K562 (cell line): ENCODE measurements around the gene ISG20. TPM values are rescaled to one million over a fixed set of nuclear protein-coding genes. Genes with fewer than 3 reads are reported as not detected.

Source experiments
- ATAC-seq: fragments of 200-7000 bp; cut with Tn5 transposase; 3 replicates; pipeline ENCODE4 v1.9.1; 2020; ENCODE audit warnings: moderate library complexity
- BruUV-seq: library from RNA; stranded (reverse); fragments of 400-500 nt; replicated peaks from 2 replicates; lab custom pipeline; 2021; lab: Mats Ljungman, UMichigan
- CTCF ChIA-PET: fragments of 300-600 bp; formaldehyde crosslinking; extraction: SDS; loops from one replicate; lab custom pipeline; 2021; ENCODE audit warnings: low intra/inter-chr PET ratio; lab: Yijun Ruan, JAX
- POLR2A ChIA-PET: fragments of 300-600, 350-650 bp; sonication (Branson Sonifier 250); formaldehyde crosslinking; extraction: SDS; loops from one replicate; lab custom pipeline; 2021; ENCODE audit warnings: antibody characterized with exemption, inconsistent platforms; lab: Yijun Ruan, JAX
- DNase-seq, 4 experiments: peaks; one replicate each; pipeline versions ENCODE4 v3.0.0 to v3.0.0-alpha.2; 2011 to 2018; ENCODE audit warnings: low spot score in 3 of 4, mixed read lengths in 3 of 4; ENCODE audit errors: extremely low read depth in 1 of 4
- FAIRE-seq: peaks from 2 replicates; lab custom pipeline; 2011; peaks lifted over from hg19 to GRCh38; lab: Jason Lieb, UNC
- H2AFZ ChIP-seq: 2 replicates; pipeline ENCODE4 v1.6.0; 2011; ENCODE audit warnings: low read depth, low read length, control low read depth, inconsistent platforms
- H3K27ac ChIP-seq: fragments of 200-600 bp; 3 replicates; pipeline ENCODE4 v1.8.0; 2011; ENCODE audit warnings: low read depth, mild to moderate bottlenecking, control low read depth, inconsistent platforms, low read length, moderate library complexity, mixed read lengths; ENCODE audit errors: extremely low read depth
- H3K27me3 ChIP-seq, 2 experiments: fragments of 300-600 bp in 1 of 2; 2 replicates in 1 of 2; 3 replicates in 1 of 2; pipeline versions ENCODE4 v1.6.0 to v1.8.0; 2011; ENCODE audit warnings: inconsistent platforms in 2 of 2, low read length in 2 of 2, mild to moderate bottlenecking in 1 of 2, mixed read lengths in 1 of 2, moderate library complexity in 1 of 2; ENCODE audit not compliant: control insufficient read depth in 2 of 2, insufficient read depth in 2 of 2
- H3K36me3 ChIP-seq: fragments of 300-600 bp; 3 replicates; pipeline ENCODE4 v1.8.0; 2011; ENCODE audit warnings: mild to moderate bottlenecking, low read length, inconsistent platforms; ENCODE audit not compliant: control insufficient read depth, insufficient read depth
- H3K4me1 ChIP-seq, 2 experiments: fragments of 200-600 bp in 1 of 2; replicated peaks in 1 of 2; 2 replicates in 1 of 2; 3 replicates in 1 of 2; pipeline versions ENCODE4 v1.5.1 to v1.8.0; 2011; ENCODE audit warnings: inconsistent platforms in 2 of 2, low read length in 2 of 2, mild to moderate bottlenecking in 1 of 2, mixed read lengths in 1 of 2, moderate library complexity in 1 of 2; ENCODE audit not compliant: control insufficient read depth in 2 of 2, insufficient read depth in 2 of 2
- H3K4me2 ChIP-seq: 2 replicates; pipeline ENCODE4 v1.6.1; 2011; ENCODE audit warnings: low read length, control low read depth, inconsistent platforms, mixed read lengths; ENCODE audit not compliant: insufficient read depth
- H3K4me3 ChIP-seq: fragments of 200-600 bp; sonication (generic), shearing (Covaris generic); 2 replicates; pipeline ENCODE4 v1.5.1; 2016; ENCODE audit warnings: control low read depth, inconsistent platforms
- H3K79me2 ChIP-seq: fragments of 200-600 bp; 3 replicates; pipeline ENCODE4 v1.8.0; 2011; ENCODE audit warnings: low read length, inconsistent platforms; ENCODE audit not compliant: control insufficient read depth, insufficient read depth
- H3K9ac ChIP-seq, 2 experiments: 2 replicates each; pipeline versions ENCODE4 v1.6.0 to v1.6.1; 2011; ENCODE audit warnings: low read depth in 2 of 2, low read length in 2 of 2, control low read depth in 1 of 2, inconsistent platforms in 1 of 2, mild to moderate bottlenecking in 1 of 2, mixed read lengths in 1 of 2; ENCODE audit not compliant: insufficient read depth in 1 of 2
- H3K9me1 ChIP-seq: one replicate; pipeline ENCODE4 v1.6.0; 2011; ENCODE audit warnings: inconsistent platforms, mild to moderate bottlenecking, low read length, moderate library complexity; ENCODE audit not compliant: control insufficient read depth, insufficient read depth
- H3K9me3 ChIP-seq: replicated peaks from 2 replicates; pipeline ENCODE4 v1.5.1; 2011; ENCODE audit warnings: low read depth, low read length, inconsistent platforms; ENCODE audit not compliant: control insufficient read depth, insufficient read depth
- H4K20me1 ChIP-seq: replicated peaks from 2 replicates; pipeline ENCODE4 v1.6.1; 2011; ENCODE audit warnings: low read length, inconsistent platforms, mixed read lengths; ENCODE audit not compliant: control insufficient read depth, insufficient read depth
- ZNF609 ChIP-seq: sonication (generic); formaldehyde crosslinking; IDR thresholded peaks from 2 replicates; pipeline ENCODE4 v1.8.1; 2023; ENCODE audit warnings: missing genetic modification reagents, mild to moderate bottlenecking, borderline replicate concordance
- WGBS: fragments of 100-300 bp; shearing (Covaris generic); methylation state at CpG from one replicate; pipeline ENCODE4 v1.1.6; 2016; ENCODE audit warnings: low coverage, mixed read lengths; ENCODE audit not compliant: insufficient coverage; ENCODE audit errors: missing lambda C conversion rate; 5-methylcytosine and 5-hydroxymethylcytosine counted together
- in situ Hi-C: fragments of 300-500 bp; cut with MboI; formaldehyde crosslinking; loops from 4 replicates; pipeline ENCODE4 v1.15.0; 2018; ENCODE audit warnings: inconsistent platforms, mixed read lengths
- intact Hi-C: fragments of 100-400 bp; cut with micrococcal nuclease; formaldehyde crosslinking; loops from 2 replicates; pipeline ENCODE4 v1.14.2; 2022
- polyA plus RNA-seq, 8 experiments: library from polyadenylated mRNA; depleted of rRNA in 4 of 8; stranded (reverse) in 5 of 8; unstranded in 3 of 8; fragments of >200 nt; fragmentation: Nextera tagmentation in 2 of 8; fragmentation: Illumina TruSeq in 1 of 8; extraction: Ambion mirVana in 2 of 8; extraction: Trizol in 1 of 8; gene quantifications; 2 replicates each; pipeline versions ENCODE4 v1.2.1 to v1.2.3, GENCODE V29; 2011 to 2014; ENCODE audit warnings: inconsistent platforms in 1 of 8, missing spikeins in 1 of 8
- total RNA-seq, 7 experiments: library from RNA; depleted of rRNA in 6 of 7; stranded (reverse); fragments of >200 nt in 6 of 7; fragmentation: Illumina TruSeq in 2 of 7; extraction: Trizol in 2 of 7; gene quantifications; 2 replicates each; pipeline versions ENCODE4 v1.2.1 to v1.2.3, GENCODE V29; 2011 to 2021; ENCODE audit warnings: low replicate concordance in 1 of 7

ISG20 gene
- total and polyA plus RNA-seq, 9 of the 15 experiments (the other 6 are each of a cell fraction or from before 2014, with no cell fraction given), result 0.06 to 2.1 (median 1.00) TPM

DNA sequence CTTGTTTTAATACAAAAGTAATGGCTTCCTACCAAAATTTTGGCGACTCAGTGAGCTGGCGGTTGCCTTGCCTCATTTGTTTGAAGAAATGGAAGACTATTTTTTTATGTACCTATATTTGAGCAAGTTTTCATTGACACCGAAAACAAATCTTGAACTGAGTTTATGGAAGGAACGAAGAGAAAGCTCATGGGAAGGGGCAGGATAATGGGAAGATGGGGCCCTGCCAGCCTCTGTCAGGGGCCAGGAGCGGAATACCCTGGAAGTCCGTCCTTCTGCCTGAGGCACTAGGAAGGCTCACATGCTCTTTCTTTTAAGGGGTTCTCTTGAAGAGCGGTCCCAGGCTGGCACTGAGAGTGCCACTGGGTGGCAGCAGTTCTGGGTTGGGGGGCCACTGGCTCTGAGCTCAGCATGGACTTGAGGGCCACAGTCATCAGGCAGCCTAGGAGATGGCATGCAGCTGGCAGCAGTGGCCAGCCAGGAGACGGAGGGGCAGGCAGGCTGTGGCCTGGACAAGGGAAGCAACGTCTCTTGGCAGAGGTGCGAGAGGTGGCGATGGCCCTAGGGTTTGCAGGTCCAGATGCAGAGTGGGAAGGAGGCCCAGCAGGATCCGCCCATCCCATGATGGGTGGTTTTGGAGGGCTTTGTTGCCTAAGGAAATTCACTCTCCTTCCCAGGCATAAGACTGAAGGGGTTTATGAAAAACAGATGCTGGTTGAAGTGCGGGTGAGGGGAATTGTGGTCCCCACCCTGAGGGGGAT lies 41.6 kb downstream of the ISG20 start:
- WGBS, result 3% methylated on average over 12 of the region's 13 CpGs
- intact Hi-C loops (no loop called here), in situ Hi-C loops (no loop called here)
- no peak for ATAC-seq
- Histone ChIP-seq H3K4me1 (peaks cover 0 to 5% of the 10 kb centered on the region in 2 experiments; a peak in 2 of 5 replicates), H3K9ac (no peak overlapping the region), H2AFZ (no peak overlapping the region), H4K20me1 (no peaks in the 10 kb centered on the region), H3K4me2 (no peak overlapping the region), H3K27ac (no peak overlapping the region), H3K79me2 (no peaks in the 10 kb centered on the region), H3K4me3 (no peak overlapping the region), H3K9me1 (no peaks in the 10 kb centered on the region), H3K9me3 (no peaks in the 10 kb centered on the region), H3K27me3 (peaks cover 19 to 39% of the 10 kb centered on the region in 2 experiments; a peak in 4 of 5 replicates), H3K36me3 (no peaks in the 10 kb centered on the region)
- FAIRE-seq, result no peak
- no peak for TF ChIP-seq ZNF609
- CTCF ChIA-PET, result no interaction called here
- no peak for DNase-seq
- BruUV-seq, result no TSS peak
- POLR2A ChIA-PET, result interaction anchor here (1.5 kb wide), 1 partner anchor 10 kb away, joined by 3 read pairs; no protein-coding TSS in a partner anchor
